ENCODE measurements around the gene FUT9.

The FUT9 gene

DNA sequence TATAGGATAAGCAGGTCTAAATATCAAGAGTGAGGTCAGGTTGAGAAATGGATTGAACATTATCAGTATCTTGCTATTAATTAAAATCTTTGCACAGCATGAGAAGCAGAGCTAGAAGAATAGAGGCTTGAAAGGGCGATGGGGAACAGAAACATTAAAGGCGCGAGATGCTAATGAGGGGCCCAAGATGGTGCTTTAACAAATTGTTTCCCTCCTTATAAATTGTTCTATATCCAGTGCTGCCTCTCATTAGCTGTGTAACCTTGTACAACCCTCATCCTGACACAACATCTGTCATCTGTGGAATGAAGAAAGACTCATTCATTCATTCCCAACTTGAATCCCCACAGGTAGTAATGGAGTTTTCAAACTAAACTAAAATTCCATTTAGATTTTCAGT is 57.8 kb downstream of the FUT9 start:
- no peak for DNase-seq (ENCODE audit: low read depth, low spot score)

DNA sequence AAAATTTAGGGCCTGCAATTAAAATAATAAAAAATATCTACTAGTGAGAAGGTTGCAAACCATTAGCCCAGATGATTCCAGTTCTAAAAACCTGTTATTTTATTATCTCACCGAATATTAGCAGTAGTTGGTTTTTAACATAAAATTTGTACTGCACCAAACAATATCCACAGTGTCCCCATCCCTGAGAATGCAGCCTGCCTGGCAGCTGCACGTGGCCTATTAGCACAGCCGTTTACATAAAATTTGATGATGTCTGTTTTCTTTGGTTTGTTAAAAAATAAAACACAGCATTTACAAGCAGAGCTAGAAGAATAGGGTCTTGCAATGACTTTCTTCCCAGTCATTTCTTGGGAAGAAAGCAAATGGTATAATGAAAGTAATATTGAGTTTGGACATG is 58.2 kb downstream of the FUT9 start:
- no peak for DNase-seq (ENCODE audit: low read depth, low spot score)

DNA sequence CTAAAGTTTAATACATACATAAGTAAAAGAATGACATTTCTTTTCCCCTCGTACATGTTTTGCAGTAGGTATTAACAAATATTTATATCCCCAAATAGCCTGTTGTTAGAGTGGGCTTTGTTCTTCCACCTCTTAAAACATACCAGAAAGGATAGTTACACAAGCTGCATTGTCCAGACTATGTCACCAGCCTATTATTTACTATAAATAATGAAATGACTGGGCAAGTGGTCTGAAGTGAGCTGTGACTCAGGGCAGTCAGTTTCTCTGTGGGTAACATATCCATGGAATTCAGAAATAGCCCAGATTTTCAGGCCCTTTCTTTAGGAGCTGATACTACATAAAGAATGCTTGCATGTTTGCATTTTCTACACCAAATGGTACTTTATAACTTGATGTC is 60.1 kb downstream of the FUT9 start:
- no peak for DNase-seq (ENCODE audit: low read depth, low spot score)

GRCh38 chr6:96086745-96087144 is 71.0 kb downstream of the FUT9 start:
- DNase-seq (ENCODE audit: low read depth, low spot score): no peak

GRCh38 chr6:96089173-96089572 is 73.4 kb downstream of the FUT9 start:
- peak; percentile 67 for DNase-seq (ENCODE audit: low read depth, low spot score)

DNA sequence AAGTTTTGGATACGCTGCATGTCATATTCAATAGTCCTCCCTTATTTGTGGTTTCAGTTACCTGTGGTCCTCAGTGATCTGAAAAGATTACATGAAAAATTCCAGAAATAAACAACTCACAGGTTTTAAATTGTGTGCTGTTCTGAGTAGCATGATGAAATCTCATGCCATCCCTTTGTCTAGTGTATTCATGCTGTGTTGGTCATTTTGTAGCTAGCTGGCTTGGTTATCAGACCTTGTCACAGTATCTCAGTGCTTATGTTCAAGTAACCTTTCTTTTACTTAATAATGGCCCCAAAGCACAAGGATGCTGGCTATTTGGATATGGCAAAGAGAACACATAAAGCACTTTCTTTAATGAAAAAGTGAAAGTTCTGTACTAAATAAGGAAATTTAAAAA is 78.3 kb downstream of the FUT9 start:
- DNase-seq (ENCODE audit: low read depth, low spot score): no peak

GRCh38 chr6:96099069-96099468 is 83.3 kb downstream of the FUT9 start:
- no peak for DNase-seq (ENCODE audit: low read depth, low spot score)

DNA sequence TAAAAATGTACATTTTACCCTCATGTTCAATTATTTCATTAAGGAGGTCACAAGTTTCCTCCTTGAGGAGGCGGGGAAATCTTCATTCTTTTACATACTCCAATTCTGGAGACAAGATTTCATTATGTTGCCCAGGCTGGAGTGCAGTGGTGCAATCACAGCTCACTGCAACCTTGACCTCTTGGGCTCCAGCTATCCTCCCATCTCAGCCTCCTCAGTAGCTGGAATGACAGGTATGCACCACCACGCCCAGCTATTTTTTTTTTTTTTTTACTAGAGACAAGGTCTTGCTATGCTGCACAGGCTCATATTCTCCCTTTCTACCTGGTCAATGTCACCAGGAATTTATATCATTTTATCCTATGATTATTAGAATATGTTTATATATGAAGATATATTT is 85.8 kb downstream of the FUT9 start:
- DNase-seq (ENCODE audit: low read depth, low spot score): no peak

DNA sequence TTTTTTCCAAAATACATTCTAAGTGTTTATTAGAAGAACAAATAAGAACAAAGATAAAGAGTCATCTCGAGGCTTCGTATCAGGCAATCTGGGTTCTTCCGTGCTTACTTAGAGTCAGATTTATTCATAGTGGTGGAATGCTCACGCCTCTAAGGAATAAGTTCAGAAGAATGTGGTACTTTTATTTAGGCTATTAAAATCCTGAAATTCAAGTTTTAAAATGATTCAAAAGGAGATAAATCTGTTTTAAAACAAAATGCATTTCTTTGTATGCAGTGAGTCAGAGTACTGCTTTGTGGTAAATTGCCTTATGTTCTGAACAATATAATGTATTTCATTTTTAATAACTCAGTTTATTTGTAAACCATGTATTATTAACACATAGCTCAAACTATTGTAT is 89.1 kb downstream of the FUT9 start:
- no peak for DNase-seq (ENCODE audit: low read depth, low spot score)

DNA sequence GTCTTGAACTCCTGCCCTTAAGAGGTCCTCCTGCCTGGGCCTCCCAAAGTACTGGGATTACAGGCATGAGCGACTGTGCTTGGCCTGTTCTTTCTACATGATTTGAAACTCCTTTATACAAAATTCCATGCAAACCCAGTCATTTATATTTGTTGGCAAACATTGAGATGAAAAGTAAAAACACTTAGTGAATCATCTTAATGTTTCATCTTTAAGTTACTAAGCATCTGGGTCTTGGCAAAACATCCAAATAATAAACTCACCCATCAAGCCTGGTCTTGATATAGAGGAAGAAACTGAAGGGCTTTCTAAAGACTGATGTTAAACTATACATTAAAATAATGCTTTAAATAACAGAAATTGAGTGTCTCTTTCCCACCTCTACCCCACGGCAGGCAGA is 95.1 kb downstream of the FUT9 start:
- DNase-seq (ENCODE audit: low read depth, low spot score): no peak

DNA sequence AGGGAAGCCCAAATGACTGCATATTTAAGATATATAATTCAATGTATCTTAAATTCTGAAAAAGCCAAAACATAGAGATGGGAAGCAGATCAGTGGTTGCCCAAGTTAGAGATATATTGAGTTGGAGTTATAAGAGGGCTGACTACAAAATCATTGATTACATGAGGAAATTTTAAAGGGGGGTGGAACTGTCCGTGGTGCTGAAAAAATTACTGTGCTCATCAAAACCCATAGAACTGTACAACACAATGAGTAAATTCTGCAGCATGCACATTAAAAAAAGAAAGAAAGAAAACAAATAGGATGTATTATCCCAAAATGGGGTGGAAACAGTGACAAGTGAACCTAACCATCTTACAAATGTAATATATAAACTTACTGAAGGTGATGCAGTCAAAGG is 100.9 kb downstream of the FUT9 start:
- DNase-seq (ENCODE audit: low read depth, low spot score): peak; percentile 4

GRCh38 chr6:96124778-96125177 is 109.0 kb downstream of the FUT9 start:
- no peak for DNase-seq (ENCODE audit: low read depth, low spot score)

GRCh38 chr6:96138406-96138805 is 122.6 kb downstream of the FUT9 start:
- DNase-seq (ENCODE audit: low read depth, low spot score): no peak

- DNase-seq (ENCODE audit: low read depth, low spot score): no peak
These were observed 126.4 kb downstream of the FUT9 start for GRCh38 chr6:96142142-96142541.

DNA sequence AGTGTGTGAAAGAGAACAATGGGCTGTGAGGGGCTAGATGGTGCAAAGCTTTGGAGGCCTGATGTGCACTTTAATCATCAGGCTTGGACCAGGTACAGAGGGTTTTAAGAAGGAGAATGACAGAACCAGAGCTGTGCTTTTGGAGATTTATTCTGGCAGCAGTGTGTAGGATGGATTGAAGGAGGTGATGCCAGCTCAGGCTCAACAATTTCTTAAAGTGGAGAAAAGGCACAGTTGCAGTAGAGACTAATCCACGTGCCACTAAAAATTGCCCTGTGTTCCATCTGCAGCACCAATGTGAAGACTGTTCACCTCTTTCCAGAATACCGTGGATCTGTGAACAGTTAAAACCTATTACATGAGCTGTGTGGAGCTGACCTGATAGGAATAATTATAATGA is 134.7 kb downstream of the FUT9 start:
- no peak for DNase-seq (ENCODE audit: low read depth, low spot score)

- DNase-seq (ENCODE audit: low read depth, low spot score): no peak
These were observed 135.9 kb downstream of the FUT9 start for GRCh38 chr6:96151707-96152106.

- DNase-seq (ENCODE audit: low read depth, low spot score): no peak
These were observed 136.4 kb downstream of the FUT9 start for GRCh38 chr6:96152114-96152708.

GRCh38 chr6:96153775-96154174 is 138.0 kb downstream of the FUT9 start:
- DNase-seq (ENCODE audit: low read depth, low spot score): no peak

DNA sequence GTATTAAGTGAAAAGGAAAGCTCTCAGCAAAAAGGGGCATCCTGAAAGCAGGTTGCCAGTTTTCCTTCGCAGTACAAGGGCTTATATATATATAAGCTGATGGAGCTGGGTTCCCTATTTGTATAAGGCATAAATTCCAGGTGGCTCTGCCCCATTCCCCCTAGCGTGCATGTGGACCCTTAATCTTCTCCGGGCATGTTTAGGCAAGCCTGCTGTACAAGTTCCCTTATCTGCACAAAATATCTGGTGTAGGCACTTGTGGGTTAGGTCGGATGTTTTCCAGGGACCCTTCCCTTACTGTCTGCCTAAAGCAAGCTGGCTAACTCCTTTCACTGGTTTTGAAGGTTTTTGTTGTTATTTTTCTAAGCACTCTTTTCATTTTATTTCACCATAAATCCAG is 140.7 kb downstream of the FUT9 start:
- peak; percentile 13 for DNase-seq (ENCODE audit: low read depth, low spot score)

GRCh38 chr6:96157018-96157565 is 141.3 kb downstream of the FUT9 start:
- DNase-seq (ENCODE audit: low read depth, low spot score): no peak

DNA sequence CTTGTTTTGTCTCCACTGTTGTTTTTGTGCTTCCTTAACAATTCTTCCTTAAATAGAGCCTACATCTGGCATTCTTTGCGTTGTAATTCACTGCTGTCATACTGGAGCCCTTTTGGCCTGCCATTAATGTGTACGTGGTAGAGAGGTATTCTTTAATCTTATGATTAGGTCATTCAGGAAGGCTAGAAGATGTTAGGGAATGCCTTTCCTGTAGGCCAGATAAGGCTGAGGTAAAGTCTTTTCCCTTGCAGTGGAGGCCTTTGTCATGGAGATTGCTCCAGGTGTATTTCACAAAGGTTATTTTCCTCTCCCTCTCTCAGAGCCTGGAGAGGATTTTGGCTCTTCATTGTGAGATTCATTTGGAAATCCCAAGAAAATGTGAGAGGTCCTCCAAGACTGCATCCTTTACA is 146.9 kb downstream of the FUT9 start:
- peak; percentile 51 for DNase-seq (ENCODE audit: low read depth, low spot score)

- no peak for DNase-seq (ENCODE audit: low read depth, low spot score)
These were observed 149.0 kb downstream of the FUT9 start for GRCh38 chr6:96164802-96165201.

- DNase-seq (ENCODE audit: low read depth, low spot score): no peak
These were observed 155.3 kb downstream of the FUT9 start for GRCh38 chr6:96171112-96171511.

DNA sequence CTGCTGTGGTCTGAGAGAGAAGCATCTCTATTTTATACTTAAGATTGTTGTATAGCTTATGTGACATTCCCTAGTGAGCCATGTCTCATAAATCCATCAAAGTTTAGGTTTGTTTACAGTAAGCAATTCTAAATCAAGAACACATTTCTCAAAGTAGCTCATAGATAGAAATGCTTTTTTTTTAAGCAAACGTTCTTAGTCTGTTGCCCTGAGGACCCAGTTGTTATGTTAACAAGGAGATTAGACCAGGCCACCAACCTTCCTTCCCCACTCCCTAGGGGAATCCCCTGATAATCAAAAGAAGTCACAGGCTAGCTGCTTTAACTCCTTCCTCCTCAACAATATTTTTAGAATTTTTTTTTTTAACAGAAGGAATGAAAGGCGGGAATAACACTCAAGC is 169.0 kb downstream of the FUT9 start:
- DNase-seq (ENCODE audit: low read depth, low spot score): peak; percentile 54

All from ELF-1 (cell line).